Coronary artery (tissue), 2 donors: ENCODE results near the gene SERPINE3.

Source experiments
- DNase-seq: peaks from one replicate; pipeline ENCODE4 v3.0.0-alpha.2; 2017; ENCODE audit warnings: low spot score
- H3K27ac ChIP-seq, 2 donors: fragments of 200-600 bp; sonication (generic); one replicate each; pipeline ENCODE4 v1.5.1; 2016 to 2019
- H3K4me3 ChIP-seq: fragments of 200-600 bp; sonication (generic); 2 replicates; pipeline ENCODE4 v1.5.1; 2016; ENCODE audit warnings: mild to moderate bottlenecking, moderate library complexity
- TF ChIP-seq, protein P1 (sequence below): fragments of 200-600 bp; sonication (generic); IDR thresholded peaks from one replicate; pipeline ENCODE4 v1.5.1; 2019; ENCODE audit warnings: antibody characterized with exemption

The SERPINE3 gene

DNA sequence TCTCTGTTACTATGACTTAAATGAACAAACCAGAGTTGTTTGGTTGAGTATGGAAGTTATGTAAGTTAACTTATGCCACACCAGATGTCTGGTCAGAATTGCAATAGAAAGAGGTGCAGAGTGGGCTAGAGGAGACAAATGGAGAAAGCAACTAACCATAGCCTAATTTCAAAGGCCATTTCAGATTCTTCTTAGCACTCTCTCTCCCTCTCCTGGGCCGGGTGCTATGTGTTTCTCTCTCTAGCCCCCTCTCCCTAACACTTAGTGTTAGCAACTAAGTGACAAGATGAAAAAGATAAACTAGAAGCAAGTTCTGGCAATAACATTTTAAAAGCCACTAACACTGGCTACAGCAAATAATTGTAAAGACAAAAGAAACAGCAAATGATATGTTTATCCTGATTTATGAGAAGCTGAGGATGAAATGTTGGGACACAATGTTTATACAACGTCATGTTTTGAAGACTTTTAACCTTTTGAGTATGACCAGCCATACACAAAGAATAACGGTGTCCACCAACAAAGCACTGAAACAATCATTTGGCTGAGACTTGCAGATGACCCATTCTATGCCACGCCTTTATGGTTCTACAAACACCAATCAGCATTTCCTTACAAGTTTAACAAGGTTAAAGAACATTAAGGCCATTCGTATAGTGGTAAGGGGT is 18.6 kb downstream of the SERPINE3 start:
- DNase-seq: no peak
- H3K4me3 ChIP-seq: no peak overlapping the region
- H3K27ac ChIP-seq: no peak overlapping the region
- TF ChIP-seq, protein P1, sequence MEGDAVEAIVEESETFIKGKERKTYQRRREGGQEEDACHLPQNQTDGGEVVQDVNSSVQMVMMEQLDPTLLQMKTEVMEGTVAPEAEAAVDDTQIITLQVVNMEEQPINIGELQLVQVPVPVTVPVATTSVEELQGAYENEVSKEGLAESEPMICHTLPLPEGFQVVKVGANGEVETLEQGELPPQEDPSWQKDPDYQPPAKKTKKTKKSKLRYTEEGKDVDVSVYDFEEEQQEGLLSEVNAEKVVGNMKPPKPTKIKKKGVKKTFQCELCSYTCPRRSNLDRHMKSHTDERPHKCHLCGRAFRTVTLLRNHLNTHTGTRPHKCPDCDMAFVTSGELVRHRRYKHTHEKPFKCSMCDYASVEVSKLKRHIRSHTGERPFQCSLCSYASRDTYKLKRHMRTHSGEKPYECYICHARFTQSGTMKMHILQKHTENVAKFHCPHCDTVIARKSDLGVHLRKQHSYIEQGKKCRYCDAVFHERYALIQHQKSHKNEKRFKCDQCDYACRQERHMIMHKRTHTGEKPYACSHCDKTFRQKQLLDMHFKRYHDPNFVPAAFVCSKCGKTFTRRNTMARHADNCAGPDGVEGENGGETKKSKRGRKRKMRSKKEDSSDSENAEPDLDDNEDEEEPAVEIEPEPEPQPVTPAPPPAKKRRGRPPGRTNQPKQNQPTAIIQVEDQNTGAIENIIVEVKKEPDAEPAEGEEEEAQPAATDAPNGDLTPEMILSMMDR: no peak

DNA sequence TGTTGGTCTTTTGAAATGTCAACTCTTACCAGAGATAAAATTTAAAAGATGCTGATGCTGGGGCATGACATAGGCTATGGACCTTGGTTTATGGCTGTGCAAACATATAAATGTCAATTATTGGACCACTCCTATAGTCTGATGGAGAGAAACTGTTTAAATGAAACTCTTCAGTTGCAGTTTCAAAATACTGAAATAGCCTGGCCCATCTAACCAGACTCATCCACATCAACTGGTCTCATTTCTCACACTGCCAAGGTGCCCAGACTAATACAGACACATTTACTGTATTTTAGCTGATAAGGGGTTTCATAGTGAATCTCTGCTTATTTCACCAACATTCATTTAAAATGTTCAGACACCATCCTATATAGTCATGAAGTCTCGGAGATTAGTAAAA is 19.9 kb downstream of the SERPINE3 start:
- DNase-seq: no peak
- TF ChIP-seq, protein P1: no peak
- Histone ChIP-seq H3K27ac (no peak overlapping the region), H3K4me3 (no peak overlapping the region)

DNA sequence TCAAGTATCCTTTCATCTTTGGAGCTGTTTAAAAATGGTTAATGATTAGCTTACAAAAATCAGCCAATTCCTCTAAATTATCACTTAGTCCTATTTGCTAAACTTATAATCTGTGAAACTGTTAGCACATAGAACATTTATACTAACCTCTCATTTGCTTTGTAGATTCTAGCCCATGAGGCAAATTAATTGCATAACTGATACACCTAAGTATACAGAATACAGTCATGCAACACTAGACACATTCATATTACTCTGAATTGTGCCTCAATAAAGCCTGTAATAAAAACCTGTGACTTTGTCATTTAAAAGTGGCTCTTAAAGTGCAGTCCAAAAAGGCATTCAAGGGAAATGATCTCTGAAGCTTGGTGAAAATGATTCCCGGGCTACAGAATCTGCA is 21.0 kb downstream of the SERPINE3 start:
- DNase-seq: no peak

DNA sequence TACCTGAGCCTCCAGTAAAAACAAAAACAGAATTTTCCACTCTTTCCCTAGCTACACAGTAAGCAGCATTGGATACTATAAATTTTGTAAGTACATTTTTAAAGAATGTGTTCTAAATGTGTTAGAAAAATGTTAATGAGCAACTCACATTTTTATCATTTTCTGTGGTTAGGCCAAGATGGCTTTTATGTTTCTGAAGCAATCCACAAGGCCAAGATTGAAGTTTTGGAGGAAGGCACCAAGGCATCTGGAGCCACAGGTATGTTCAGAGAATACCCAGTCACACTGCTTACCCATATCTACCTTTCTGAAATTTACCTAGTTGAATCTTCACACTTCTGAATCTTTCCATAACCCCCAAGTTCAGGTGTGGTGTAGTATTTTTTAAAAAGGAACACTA is 21.6 kb downstream of the SERPINE3 start:
- TF ChIP-seq, protein P1: no peak
- DNase-seq: no peak
- H3K4me3 ChIP-seq: no peak overlapping the region
- no peak overlapping the region for H3K27ac ChIP-seq

More for the DNA sequence above, 21.0 kb downstream of the SERPINE3 start:
- Histone ChIP-seq H3K4me3 (no peak overlapping the region), H3K27ac (no peak overlapping the region)
- TF ChIP-seq, protein P1: no peak

DNA sequence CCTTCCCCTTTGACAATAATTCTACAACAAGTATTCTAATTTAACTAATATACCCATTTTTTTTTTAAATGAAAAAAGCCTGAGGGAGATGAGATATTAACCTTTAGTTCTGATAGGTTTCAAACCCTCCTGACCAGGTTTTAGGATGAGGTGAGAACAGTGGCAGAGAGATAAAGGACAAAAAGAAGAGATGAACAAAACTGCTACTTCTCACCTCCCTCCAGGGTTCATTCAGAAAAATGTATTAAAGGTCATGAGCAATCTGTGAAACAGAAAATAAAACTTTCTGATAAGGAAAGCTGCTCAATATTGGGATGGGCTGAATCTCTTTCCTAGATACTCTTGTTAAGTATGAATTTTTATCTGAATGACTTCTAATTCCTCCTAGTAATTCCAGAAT is 24.1 kb downstream of the SERPINE3 start:
- H3K27ac ChIP-seq: no peak overlapping the region
- no peak for DNase-seq
- TF ChIP-seq, protein P1: no peak
- H3K4me3 ChIP-seq: no peak overlapping the region

DNA sequence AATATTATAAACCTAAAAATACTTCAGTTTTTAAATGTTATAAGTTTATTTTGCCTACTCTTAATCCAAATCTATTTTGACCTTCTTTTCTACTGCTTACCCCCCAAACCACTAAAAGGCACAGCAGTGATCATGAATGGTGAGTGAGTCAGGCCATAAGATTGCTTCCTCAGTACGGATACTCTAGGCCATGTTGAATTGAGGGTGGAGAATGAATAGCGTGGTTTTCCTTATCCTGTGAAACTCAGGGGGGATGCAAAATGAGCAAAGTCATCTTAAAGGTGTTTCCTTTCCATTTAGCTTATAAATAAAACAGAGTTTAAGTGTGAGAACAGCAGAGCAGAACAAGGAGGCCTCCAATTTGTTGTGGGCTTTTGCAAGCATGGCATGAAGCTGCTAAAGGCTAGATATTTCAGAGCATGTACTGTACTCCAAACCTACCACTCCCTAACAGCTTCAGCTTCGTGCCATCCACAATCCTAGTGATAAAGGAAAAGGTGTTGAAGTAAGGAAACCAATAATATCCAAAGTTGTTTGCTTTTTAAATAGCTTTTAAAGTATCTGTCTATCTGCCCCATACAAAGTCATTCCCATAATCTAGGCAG is 25.0 kb downstream of the SERPINE3 start:
- DNase-seq: no peak
- TF ChIP-seq, protein P1: no peak
- H3K4me3 ChIP-seq: no peak overlapping the region

DNA sequence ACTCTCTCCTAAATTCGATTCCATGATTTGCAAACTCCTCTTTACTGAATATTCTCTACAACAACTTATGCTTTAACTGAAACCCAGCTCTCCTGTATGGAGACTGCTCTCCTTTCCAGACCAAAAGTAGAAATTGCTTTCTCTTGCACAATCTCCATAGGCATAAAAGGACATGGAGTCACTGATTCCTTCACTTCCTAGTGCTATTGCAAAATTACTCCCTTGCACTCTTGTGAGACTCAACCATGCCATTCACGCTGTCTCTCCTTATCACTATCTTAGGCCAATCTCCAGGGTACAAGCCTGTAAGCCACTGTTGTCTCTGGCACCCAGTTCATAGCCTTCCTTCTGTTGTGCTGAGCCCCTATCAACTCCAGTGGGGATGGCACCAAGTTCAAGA is 30.6 kb downstream of the SERPINE3 start:
- no peak for DNase-seq

More for the DNA sequence above, 25.0 kb downstream of the SERPINE3 start:
- H3K27ac ChIP-seq: no peak overlapping the region

More for the DNA sequence above, 30.6 kb downstream of the SERPINE3 start:
- H3K4me3 ChIP-seq: no peak overlapping the region
- no peak overlapping the region for H3K27ac ChIP-seq
- TF ChIP-seq, protein P1: no peak
